RKO (cell line): Measurements from ENCODE around the gene OMP.

ENCODE experiments used
- DNase-seq: peaks from one replicate; pipeline ENCODE4 v3.0.0-alpha.2; 2016; ENCODE audit warnings: low spot score

OMP gene

GRCh38 chr11:77069336-77069968, 33.2 kb upstream of the OMP start:
- no peak for DNase-seq

GRCh38 chr11:77069969-77070582, 32.6 kb upstream of the OMP start:
- no peak for DNase-seq

- DNase-seq, result no peak
Observed at GRCh38 chr11:77071077-77071476, 31.6 kb upstream of the OMP start.

GRCh38 chr11:77071671-77072605, 30.7 kb upstream of the OMP start:
- DNase-seq, result no peak

- DNase-seq, result no peak
Observed at GRCh38 chr11:77072851-77073327, 29.8 kb upstream of the OMP start.

- peak; percentile 40 for DNase-seq
Observed at GRCh38 chr11:77073328-77074001, 29.2 kb upstream of the OMP start.

- DNase-seq, result no peak
Observed at GRCh38 chr11:77074205-77074604, 28.4 kb upstream of the OMP start.

GRCh38 chr11:77074626-77075221, 27.9 kb upstream of the OMP start:
- DNase-seq, result no peak

GRCh38 chr11:77075425-77075905, 27.2 kb upstream of the OMP start:
- DNase-seq, result no peak

- no peak for DNase-seq
Observed at GRCh38 chr11:77079666-77080065, 23.0 kb upstream of the OMP start.

- DNase-seq, result no peak
Observed at GRCh38 chr11:77080643-77081210, 21.9 kb upstream of the OMP start.

- DNase-seq, result no peak
Observed at GRCh38 chr11:77081381-77081851, 21.2 kb upstream of the OMP start.

GRCh38 chr11:77081976-77082836, 20.4 kb upstream of the OMP start:
- DNase-seq, result no peak

GRCh38 chr11:77082838-77083565, 19.6 kb upstream of the OMP start:
- DNase-seq, result no peak

- no peak for DNase-seq
Observed at GRCh38 chr11:77083566-77084245, 18.9 kb upstream of the OMP start.

- DNase-seq, result no peak
Observed at GRCh38 chr11:77084581-77085191, 18.0 kb upstream of the OMP start.

- DNase-seq, result no peak
Observed at GRCh38 chr11:77085652-77086051, 17.0 kb upstream of the OMP start.
